ENCODE measurements around the gene LTBP1. TPM values are rescaled to one million over a fixed set of nuclear protein-coding genes. Genes with fewer than 3 reads are reported as not detected.

The LTBP1 gene
- total RNA-seq, 4 donors from 2014 or later, result 15.8 to 56.7 (median 28.3) TPM

DNA sequence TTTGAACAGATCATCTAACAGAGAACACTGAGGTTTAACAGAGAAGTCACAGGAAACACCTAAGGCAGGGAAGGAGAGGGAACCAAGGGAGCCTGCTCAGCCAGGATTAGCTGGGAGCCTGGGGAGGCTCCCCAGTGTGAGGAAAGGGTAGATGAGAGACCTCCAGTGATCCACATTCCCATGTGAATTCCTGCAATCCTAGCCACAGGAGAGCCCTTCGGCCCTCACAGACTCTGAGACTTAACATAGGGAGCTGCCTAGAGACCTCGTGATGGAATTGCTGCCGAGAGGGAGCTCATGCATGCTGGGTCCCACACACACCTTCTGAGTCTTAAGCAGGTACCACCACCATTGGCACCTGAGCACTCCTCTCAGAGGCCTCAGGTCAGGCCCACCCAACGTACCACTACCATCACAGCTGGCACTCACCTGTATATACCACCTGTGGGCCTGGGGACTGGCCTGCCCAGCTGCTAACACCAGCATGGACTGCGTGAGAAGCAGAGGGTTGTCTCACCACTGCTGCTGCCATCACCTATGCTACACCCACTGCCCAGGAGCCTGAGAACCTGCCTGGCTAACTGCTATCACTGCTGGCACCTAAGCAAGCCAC is 303.8 kb downstream of the LTBP1 start:
- no peak for TF ChIP-seq POLR2AphosphoS5 (IDR thresholded peaks at IDR 0.05)
- TF ChIP-seq EP300 (IDR thresholded peaks at IDR 0.05; ENCODE audit: low read depth), result no peak
- no peak for TF ChIP-seq POLR2A (IDR thresholded peaks at IDR 0.05)
- TF ChIP-seq, protein P1, sequence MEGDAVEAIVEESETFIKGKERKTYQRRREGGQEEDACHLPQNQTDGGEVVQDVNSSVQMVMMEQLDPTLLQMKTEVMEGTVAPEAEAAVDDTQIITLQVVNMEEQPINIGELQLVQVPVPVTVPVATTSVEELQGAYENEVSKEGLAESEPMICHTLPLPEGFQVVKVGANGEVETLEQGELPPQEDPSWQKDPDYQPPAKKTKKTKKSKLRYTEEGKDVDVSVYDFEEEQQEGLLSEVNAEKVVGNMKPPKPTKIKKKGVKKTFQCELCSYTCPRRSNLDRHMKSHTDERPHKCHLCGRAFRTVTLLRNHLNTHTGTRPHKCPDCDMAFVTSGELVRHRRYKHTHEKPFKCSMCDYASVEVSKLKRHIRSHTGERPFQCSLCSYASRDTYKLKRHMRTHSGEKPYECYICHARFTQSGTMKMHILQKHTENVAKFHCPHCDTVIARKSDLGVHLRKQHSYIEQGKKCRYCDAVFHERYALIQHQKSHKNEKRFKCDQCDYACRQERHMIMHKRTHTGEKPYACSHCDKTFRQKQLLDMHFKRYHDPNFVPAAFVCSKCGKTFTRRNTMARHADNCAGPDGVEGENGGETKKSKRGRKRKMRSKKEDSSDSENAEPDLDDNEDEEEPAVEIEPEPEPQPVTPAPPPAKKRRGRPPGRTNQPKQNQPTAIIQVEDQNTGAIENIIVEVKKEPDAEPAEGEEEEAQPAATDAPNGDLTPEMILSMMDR (IDR thresholded peaks at IDR 0.05), result no peak
- H3K9me3 ChIP-seq, result no peaks in the 10 kb centered on the region
- intact Hi-C loops (cut with DNase I; ENCODE audit: low total_unique reads), result no loop called here
- H3K4me3 ChIP-seq, result no peak overlapping the region
- no peak overlapping the region for H3K27ac ChIP-seq
- H3K4me1 ChIP-seq, result no peaks in the 10 kb centered on the region
- DNase-seq, result no peak
- no peaks in the 10 kb centered on the region for H3K27me3 ChIP-seq
- no peaks in the 10 kb centered on the region for H3K36me3 ChIP-seq
- 83% methylated on average over 5 of the region's 5 CpGs; no CpG with 5 or more reads in 1 of the 2 donors for WGBS, 2 donors (ENCODE audit: low coverage in 1 of 2)
- in situ Hi-C loops (cut with MboI; ENCODE audit: low pct_ligation_motif_present in 1 of 4, low pct_unique_long_range_greater_than_20kb in 1 of 4, low sequenced_read_pairs in 3 of 4), result no loop called here

DNA sequence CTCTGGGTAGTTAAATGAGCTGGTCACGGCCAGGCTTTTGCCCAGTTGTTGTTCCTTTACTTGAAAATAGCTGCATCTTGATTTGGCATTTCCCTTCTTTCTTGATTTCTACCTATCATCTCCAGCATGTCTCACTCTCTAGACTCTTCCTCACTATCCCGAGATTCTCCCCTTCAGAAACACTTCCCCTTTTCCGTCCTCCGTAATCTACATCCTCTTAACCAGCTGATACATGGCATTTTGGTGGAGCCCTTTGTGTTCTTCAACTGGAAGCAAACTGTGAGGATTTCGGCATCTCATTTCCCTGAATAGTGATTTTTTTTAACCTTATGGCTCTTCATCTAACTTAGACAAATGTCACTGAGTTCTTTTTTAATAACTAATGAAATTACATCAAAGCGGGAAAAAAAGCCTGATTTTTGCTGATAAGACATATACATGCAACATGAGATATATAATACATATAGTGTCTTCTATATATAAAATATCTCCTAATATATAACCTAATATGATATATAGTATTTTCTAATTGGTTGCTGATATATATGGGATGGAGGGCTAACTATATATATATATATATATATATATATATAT is 309.5 kb downstream of the LTBP1 start:
- no peak for DNase-seq
- no peak overlapping the region for H3K4me3 ChIP-seq
- H3K4me1 ChIP-seq, result no peaks in the 10 kb centered on the region
- H3K36me3 ChIP-seq, result no peaks in the 10 kb centered on the region
- H3K9me3 ChIP-seq, result no peaks in the 10 kb centered on the region
- H3K27me3 ChIP-seq, result no peaks in the 10 kb centered on the region
- in situ Hi-C loops (cut with MboI; ENCODE audit: low pct_ligation_motif_present in 1 of 4, low pct_unique_long_range_greater_than_20kb in 1 of 4, low sequenced_read_pairs in 3 of 4), result no loop called here
- TF ChIP-seq, protein P1 (IDR thresholded peaks at IDR 0.05), result no peak
- TF ChIP-seq EP300 (IDR thresholded peaks at IDR 0.05; ENCODE audit: low read depth) (no peak), POLR2A (IDR thresholded peaks at IDR 0.05) (no peak), POLR2AphosphoS5 (IDR thresholded peaks at IDR 0.05) (no peak)
- H3K27ac ChIP-seq, result no peak overlapping the region
- intact Hi-C loops (cut with DNase I; ENCODE audit: low total_unique reads), result no loop called here
- 91 to 92% methylated on average over 6 of the region's 6 CpGs for WGBS, 2 donors (ENCODE audit: low coverage in 1 of 2)

DNA sequence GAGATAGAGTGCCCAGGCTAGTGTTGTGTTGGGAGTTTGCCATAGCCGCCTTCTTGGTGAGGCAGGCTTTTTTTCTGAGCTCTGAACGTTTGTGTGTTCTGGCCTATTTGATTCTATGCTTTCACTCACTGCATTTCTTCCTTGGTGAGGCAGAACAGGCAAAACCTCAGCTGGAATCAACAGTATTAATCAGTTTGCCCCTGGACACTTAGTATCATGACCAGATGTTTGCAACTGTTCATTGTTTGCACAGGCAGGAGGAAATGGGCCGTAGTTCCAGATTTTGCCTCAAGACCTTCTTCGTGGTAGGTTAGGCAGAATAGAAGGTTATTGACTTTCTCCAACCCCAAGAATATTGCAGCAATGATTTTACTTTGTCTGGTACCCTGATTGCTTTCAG is 311.6 kb downstream of the LTBP1 start:
- Histone ChIP-seq H3K36me3 (no peaks in the 10 kb centered on the region), H3K4me3 (no peak overlapping the region), H3K27me3 (no peaks in the 10 kb centered on the region), H3K27ac (no peak overlapping the region), H3K9me3 (no peaks in the 10 kb centered on the region), H3K4me1 (no peaks in the 10 kb centered on the region)
- no peak for TF ChIP-seq POLR2AphosphoS5 (IDR thresholded peaks at IDR 0.05)
- no peak for TF ChIP-seq POLR2A (IDR thresholded peaks at IDR 0.05)
- no peak for TF ChIP-seq EP300 (IDR thresholded peaks at IDR 0.05; ENCODE audit: low read depth)
- TF ChIP-seq, protein P1 (IDR thresholded peaks at IDR 0.05), result no peak
- WGBS, 2 donors (ENCODE audit: low coverage in 1 of 2), result 53 to 82% methylated on average over 3 to 4 of the region's 4 CpGs
- no peak for DNase-seq
- intact Hi-C loops (cut with DNase I; ENCODE audit: low total_unique reads) (no loop called here), in situ Hi-C loops (cut with MboI; ENCODE audit: low pct_ligation_motif_present in 1 of 4, low pct_unique_long_range_greater_than_20kb in 1 of 4, low sequenced_read_pairs in 3 of 4) (no loop called here)

DNA sequence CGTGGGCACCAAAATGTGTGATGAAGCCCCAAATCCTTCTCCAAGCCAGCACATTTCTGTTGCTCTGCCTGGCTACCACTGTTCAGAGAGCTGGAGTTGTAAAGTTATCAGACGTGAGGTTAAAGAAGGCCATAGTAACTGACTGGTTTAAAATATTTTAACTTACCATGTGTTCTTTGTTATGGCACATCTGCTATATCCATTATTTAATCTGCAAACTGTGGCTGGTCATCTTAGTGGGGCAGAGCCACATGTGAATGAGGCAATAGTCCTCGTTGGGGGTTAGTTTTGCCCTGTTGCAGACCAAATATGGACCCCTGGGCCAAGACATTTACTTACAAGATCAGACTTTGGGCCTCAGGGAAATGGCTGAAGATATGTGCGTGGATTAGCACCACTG is 315.3 kb downstream of the LTBP1 start:
- Histone ChIP-seq H3K4me3 (no peak overlapping the region), H3K4me1 (no peaks in the 10 kb centered on the region), H3K27ac (no peak overlapping the region), H3K36me3 (no peaks in the 10 kb centered on the region), H3K9me3 (no peaks in the 10 kb centered on the region), H3K27me3 (no peaks in the 10 kb centered on the region)
- intact Hi-C loops (cut with DNase I; ENCODE audit: low total_unique reads) (loop anchor here (10.0 kb wide), 1 partner anchor 227 kb away; no protein-coding TSS in a partner anchor), in situ Hi-C loops (cut with MboI; ENCODE audit: low pct_ligation_motif_present in 1 of 4, low pct_unique_long_range_greater_than_20kb in 1 of 4, low sequenced_read_pairs in 3 of 4) (no loop called here)
- DNase-seq, result no peak
- TF ChIP-seq POLR2A (IDR thresholded peaks at IDR 0.05), result no peak
- TF ChIP-seq EP300 (IDR thresholded peaks at IDR 0.05; ENCODE audit: low read depth), result no peak
- TF ChIP-seq, protein P1 (IDR thresholded peaks at IDR 0.05), result no peak
- no peak for TF ChIP-seq POLR2AphosphoS5 (IDR thresholded peaks at IDR 0.05)
- WGBS, 2 donors (ENCODE audit: low coverage in 1 of 2), result 89 to 94% methylated on average over 2 to 4 of the region's 4 CpGs

Measured in transverse colon (tissue), 4 donors.